GM18858 (cell line): Measurements from ENCODE around the gene OGT.
"Not testable (repeated sequence)": the region's sequence is repeated elsewhere in the genome, so short reads cannot be mapped to it uniquely, and the experiment has no call there.

Source experiments
- ATAC-seq: cut with Tn5 transposase; IDR thresholded peaks from one replicate; pipeline ENCODE4 v1.9.1; 2021; ENCODE audit not compliant: unreplicated experiment

OGT gene

DNA sequence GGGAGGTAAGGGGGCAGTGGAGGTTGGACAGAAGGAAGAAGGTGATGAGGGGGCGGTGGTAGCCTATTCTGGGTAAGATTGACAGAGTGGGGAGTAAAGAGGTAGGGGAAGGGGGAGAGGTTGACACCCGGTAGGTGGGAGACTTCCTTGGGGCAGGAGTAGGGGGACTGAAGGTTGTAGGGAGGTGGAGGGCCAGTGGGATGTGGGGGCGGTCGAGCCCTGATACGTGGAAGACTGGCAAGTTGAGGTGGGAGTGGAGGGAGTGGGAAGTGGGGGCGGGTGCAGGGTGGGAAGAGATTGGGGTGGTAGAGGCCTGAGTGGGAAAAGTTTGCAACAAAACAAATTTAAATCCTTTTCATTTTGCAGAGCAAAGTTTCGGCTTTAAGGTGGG, 47.1 kb downstream of the OGT start:
- ATAC-seq, result no peak

GRCh38 chrX:71581210-71581609, 48.3 kb downstream of the OGT start:
- ATAC-seq, result no peak

GRCh38 chrX:71586929-71587328, 54.0 kb downstream of the OGT start:
- ATAC-seq, result no peak

- not testable (repeated sequence) for ATAC-seq
Observed at GRCh38 chrX:71593210-71593609, 60.3 kb downstream of the OGT start.

- ATAC-seq, result no peak
Observed at GRCh38 chrX:71599965-71600364, 67.1 kb downstream of the OGT start.

GRCh38 chrX:71603618-71604017, 70.7 kb downstream of the OGT start:
- ATAC-seq, result no peak

GRCh38 chrX:71604141-71604540, 71.2 kb downstream of the OGT start:
- no peak for ATAC-seq

GRCh38 chrX:71604796-71605568, 72.1 kb downstream of the OGT start:
- ATAC-seq, result no peak

GRCh38 chrX:71606536-71607216, 73.8 kb downstream of the OGT start:
- no peak for ATAC-seq

DNA sequence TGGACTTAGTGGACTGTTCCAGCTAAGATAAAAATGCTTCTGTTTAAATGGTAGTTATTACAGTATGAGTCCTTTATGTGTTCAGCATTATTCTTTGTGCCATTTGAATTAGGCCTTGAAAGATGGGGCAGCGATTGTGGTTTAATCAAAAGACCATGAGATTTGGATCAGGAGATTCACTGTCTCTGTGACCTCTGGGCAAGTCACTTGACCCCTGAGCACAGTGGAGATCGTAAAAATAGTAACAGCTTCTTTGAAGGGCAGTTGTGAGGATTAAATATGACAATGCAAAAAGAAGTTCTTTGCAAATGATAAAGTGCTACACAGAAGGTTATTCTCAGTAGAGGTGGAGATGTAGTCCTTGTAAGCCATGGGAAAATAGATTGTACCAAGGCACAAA, 74.6 kb downstream of the OGT start:
- ATAC-seq, result no peak

DNA sequence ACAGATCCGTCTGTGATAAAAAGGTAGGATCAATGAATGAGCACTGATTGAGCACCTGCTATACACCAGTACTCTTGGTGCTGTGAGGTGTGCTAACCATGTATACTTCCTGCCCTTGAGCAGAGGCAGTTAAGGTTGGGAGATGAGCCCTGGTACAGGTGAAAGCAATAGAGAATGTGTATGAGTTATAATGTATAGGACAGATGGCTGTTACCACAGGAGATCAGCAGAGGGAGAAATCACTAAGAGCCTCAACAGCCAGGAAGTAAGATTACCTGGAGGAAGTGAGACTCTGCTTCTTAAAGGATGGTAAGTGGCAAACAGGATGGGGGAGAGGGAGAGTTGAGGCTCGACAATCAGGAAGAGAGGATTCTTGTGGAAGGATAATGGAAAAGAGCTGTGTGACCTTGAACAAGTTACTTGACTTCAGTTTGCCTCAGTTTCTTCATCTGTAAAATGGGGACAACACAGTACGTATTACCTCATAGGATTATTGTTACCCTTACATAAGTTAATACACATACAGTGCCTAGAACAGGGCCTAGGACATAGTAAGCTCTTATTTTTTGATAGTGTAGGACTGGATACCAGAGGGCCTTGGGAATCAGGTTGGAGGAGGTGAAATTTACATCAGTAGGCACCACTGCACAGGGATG, 76.3 kb downstream of the OGT start:
- no peak for ATAC-seq

DNA sequence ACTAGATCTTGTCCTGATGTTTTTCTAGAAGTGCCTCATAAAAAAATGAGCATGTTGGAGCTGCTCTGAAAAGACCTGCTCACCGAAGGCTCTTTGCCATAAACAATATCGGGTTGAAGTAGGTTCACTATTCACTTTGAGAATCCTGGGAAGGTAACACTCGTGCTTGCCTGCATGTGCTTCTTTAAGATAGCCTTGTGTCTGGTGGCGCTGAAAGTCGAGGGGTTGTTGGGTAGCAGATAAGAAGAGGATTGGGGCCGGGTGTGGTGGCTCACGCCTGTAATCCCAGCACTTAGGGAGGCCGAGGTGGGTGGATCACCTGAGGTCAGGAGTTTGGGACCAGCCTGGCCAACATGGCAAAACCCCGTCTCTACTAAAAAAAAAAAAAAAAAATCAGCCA, 78.8 kb downstream of the OGT start:
- ATAC-seq, result not testable (repeated sequence)

GRCh38 chrX:71612256-71612655, 79.4 kb downstream of the OGT start:
- ATAC-seq, result no peak

- ATAC-seq, result no peak
Observed at GRCh38 chrX:71615056-71615455, 82.2 kb downstream of the OGT start.

- no peak for ATAC-seq
Observed at GRCh38 chrX:71615954-71616353, 83.0 kb downstream of the OGT start.

DNA sequence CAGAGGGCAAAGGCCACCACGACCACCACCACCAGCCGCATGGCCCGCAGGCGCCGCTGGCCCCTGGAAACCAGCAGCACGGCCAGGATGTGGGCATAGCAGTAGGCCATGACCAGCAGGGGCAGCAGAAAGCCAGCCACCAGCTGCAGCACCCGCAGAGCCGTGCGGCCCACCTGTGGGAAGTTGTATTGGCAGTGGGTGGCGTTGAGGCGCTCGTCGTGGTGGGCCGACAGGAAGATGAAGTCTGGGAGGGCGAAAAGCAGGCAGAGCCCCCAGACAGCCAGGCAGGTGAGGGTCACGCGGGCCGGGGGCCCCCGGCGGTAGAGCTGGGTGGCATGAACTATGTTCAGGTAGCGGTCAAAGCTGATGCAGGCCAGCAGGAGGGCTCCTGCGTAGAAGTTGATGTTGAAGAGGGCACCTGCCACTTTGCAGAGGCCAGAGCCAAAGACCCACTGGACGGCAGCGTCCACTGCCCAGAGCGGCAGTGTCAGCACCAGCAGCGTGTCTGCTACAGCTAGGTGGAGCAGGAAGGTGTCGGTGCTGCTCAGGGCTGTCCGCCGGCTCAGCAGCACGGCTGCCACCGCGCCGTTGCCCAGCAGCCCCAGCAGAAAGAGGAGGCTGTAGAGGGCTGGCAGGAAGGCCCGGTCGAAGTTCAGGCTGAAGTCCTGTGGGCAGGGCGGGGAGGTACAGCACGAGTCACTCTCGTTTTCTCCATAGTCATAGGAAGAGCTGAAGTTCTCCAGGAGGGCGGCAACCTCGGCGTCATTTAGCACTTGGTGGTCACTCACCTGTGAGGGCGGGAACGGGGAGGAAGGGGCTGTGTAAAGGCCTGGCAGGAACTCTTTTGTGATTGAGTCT, 84.0 kb downstream of the OGT start:
- no peak for ATAC-seq

DNA sequence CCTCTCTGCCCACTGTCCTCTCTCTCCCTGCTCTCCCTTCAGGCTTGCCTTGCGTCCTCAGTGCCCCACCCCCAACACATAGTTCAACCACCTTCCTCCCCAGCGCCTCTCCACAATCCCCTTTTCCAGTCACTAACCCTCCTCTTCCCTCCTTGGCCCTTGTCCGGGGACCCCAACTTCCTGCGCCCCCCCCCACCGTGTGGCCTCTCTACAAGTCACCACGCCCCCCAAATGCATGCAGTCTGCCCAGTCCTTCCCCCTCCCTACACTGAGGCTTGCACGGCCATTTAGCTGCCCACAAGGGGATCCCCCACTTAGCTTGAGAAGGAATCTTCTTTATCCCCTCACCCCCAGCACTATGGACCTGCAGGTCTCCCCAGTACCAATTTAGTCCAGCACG, 84.8 kb downstream of the OGT start:
- no peak for ATAC-seq

DNA sequence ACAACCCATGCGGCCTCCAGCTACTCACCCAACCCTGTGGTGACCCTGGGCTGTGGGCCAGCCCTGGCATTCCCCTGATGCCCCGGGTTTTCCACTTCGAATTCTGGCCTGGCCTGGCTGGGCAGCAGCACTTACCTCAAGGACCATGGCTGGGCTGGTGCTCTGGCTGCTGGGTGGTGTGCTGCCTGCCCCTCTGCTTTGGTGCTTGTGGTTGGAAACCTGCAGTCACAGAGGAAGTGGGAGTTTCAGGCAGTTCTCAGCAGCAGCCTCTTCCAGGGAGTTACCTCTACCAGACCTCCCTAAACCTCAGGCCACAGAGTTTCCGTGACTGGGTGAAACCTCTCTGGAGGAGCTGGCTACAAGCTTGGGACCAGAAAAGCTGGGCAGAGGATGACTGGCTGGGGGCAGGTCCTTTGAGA, 85.4 kb downstream of the OGT start, which contains the start of gene CXCR3:
CXCR3 (minus strand) TSS at position 209 of the 419 bp plus-strand sequence; CDS start at position 147, 62 bp downstream.
- peak; percentile 43 for ATAC-seq

DNA sequence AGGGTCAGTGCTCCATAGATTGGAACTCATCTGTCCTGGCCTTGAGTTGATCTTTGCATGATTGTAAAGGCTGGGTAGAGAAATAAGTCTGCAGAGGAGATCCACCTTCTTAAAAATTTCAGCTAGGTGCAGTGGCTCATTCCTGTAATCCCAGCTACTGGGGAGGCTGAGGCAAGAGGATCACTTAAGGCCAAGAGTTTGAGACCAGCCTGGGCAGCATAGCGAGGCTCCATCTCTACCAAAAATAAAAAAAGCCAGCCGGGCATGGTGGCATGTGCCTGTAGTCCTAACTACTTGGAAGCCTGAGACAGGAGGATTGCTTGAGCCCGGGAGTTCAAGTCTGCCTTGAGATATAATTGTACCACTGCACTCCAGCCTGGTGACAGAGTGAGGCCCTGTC, 85.9 kb downstream of the OGT start:
- no peak for ATAC-seq

GRCh38 chrX:71619193-71619592, 86.3 kb downstream of the OGT start:
- no peak for ATAC-seq

DNA sequence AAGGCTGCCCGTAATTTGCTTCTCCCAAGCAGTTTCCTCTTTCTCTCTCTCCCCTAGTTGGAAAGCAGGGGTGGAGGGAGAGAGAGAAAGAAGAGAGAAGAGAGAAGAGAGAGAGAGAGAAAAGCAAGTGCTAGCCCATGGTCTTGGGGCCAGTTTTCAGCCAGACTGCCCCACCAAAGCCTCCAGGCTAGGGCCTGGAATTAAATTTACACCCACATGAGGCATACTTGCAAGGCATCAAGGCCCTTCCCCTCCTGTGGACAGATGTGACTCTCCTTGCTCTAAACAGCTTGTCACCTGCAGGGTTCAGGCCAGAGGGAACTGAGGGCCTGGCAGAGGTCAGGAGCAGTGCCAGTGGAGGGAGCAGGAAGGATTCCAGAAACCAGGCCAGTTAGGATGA, 87.1 kb downstream of the OGT start:
- ATAC-seq, result no peak
